Neural crest cell (in vitro differentiated cells): ENCODE data around the gene CLDN5. TPM values are rescaled to one million over a fixed set of nuclear protein-coding genes. Genes with fewer than 3 reads are reported as not detected.
A peak's percentile ranks its signal among the peaks of the same experiment; 100 is the strongest.
"Not testable (repeated sequence)": the region's sequence is repeated elsewhere in the genome, so short reads cannot be mapped to it uniquely, and the experiment has no call there.

Source experiments
- DNase-seq: peaks from one replicate; pipeline ENCODE4 v3.0.0; 2021; ENCODE audit warnings: low read depth, mixed read lengths, low spot score
- H3K27ac Mint-ChIP-seq: one replicate; pipeline ENCODE4 v1.8.0; 2021; ENCODE audit warnings: mild to moderate bottlenecking, mixed read lengths; ENCODE audit not compliant: unreplicated experiment
- H3K27me3 Mint-ChIP-seq: 2 replicates; pipeline ENCODE4 v1.8.0; 2021; ENCODE audit warnings: low read depth, mild to moderate bottlenecking, mixed read lengths
- H3K36me3 Mint-ChIP-seq: 2 replicates; pipeline ENCODE4 v1.8.0; 2021; ENCODE audit warnings: low read depth, mild to moderate bottlenecking, mixed read lengths
- H3K4me1 Mint-ChIP-seq: 2 replicates; pipeline ENCODE4 v1.8.0; 2021; ENCODE audit warnings: mixed read lengths
- H3K4me3 Mint-ChIP-seq: one replicate; pipeline ENCODE4 v1.8.0; 2021; ENCODE audit warnings: mild to moderate bottlenecking, mixed read lengths
- H3K9me3 Mint-ChIP-seq: 2 replicates; pipeline ENCODE4 v1.8.0; 2021; ENCODE audit warnings: mixed read lengths
- total RNA-seq: library from RNA; stranded (reverse); gene quantifications from 2 replicates; pipeline ENCODE4 v1.2.1, GENCODE V29; 2021
- TF ChIP-seq, protein P1 (sequence below): fragments of 200-600 bp; sonication (generic); conservative IDR thresholded peaks from 2 replicates; pipeline ENCODE4 v1.5.0; 2021; ENCODE audit warnings: antibody characterized with exemption, mild to moderate bottlenecking

Gene CLDN5
- total RNA-seq, 1 donor from 2014 or later, result 1.3 TPM

- Mint-ChIP-seq H3K4me3 (no peak overlapping the region), H3K9me3 (no peaks in the 10 kb centered on the region), H3K36me3 (no peaks in the 10 kb centered on the region), H3K4me1 (no peaks in the 10 kb centered on the region), H3K27me3 (no peaks in the 10 kb centered on the region), H3K27ac (no peak overlapping the region)
- TF ChIP-seq, protein P1, sequence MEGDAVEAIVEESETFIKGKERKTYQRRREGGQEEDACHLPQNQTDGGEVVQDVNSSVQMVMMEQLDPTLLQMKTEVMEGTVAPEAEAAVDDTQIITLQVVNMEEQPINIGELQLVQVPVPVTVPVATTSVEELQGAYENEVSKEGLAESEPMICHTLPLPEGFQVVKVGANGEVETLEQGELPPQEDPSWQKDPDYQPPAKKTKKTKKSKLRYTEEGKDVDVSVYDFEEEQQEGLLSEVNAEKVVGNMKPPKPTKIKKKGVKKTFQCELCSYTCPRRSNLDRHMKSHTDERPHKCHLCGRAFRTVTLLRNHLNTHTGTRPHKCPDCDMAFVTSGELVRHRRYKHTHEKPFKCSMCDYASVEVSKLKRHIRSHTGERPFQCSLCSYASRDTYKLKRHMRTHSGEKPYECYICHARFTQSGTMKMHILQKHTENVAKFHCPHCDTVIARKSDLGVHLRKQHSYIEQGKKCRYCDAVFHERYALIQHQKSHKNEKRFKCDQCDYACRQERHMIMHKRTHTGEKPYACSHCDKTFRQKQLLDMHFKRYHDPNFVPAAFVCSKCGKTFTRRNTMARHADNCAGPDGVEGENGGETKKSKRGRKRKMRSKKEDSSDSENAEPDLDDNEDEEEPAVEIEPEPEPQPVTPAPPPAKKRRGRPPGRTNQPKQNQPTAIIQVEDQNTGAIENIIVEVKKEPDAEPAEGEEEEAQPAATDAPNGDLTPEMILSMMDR, result no peak
- DNase-seq, result no peak
Observed at GRCh38 chr22:19553201-19553600, 29.0 kb upstream of the CLDN5 start.

- no peak overlapping the region for H3K27ac Mint-ChIP-seq
- H3K27me3 Mint-ChIP-seq, result no peaks in the 10 kb centered on the region
- H3K4me1 Mint-ChIP-seq, result no peaks in the 10 kb centered on the region
- no peaks in the 10 kb centered on the region for H3K36me3 Mint-ChIP-seq
- TF ChIP-seq, protein P1, result no peak
- H3K9me3 Mint-ChIP-seq, result no peaks in the 10 kb centered on the region
- DNase-seq, result no peak
- no peak overlapping the region for H3K4me3 Mint-ChIP-seq
Observed at GRCh38 chr22:19550382-19550781, 26.2 kb upstream of the CLDN5 start.

GRCh38 chr22:19549428-19549827 lies 25.2 kb upstream of the CLDN5 start:
- H3K27me3 Mint-ChIP-seq, result no peaks in the 10 kb centered on the region
- H3K9me3 Mint-ChIP-seq, result no peaks in the 10 kb centered on the region
- TF ChIP-seq, protein P1, result no peak
- no peak overlapping the region for H3K27ac Mint-ChIP-seq
- no peak for DNase-seq
- H3K4me1 Mint-ChIP-seq, result no peaks in the 10 kb centered on the region
- H3K4me3 Mint-ChIP-seq, result no peak overlapping the region
- H3K36me3 Mint-ChIP-seq, result no peaks in the 10 kb centered on the region

GRCh38 chr22:19548964-19549363 lies 24.8 kb upstream of the CLDN5 start:
- DNase-seq, result no peak
- H3K9me3 Mint-ChIP-seq, result no peaks in the 10 kb centered on the region
- no peaks in the 10 kb centered on the region for H3K4me1 Mint-ChIP-seq
- TF ChIP-seq, protein P1, result no peak
- H3K27me3 Mint-ChIP-seq, result no peaks in the 10 kb centered on the region
- H3K36me3 Mint-ChIP-seq, result no peaks in the 10 kb centered on the region
- H3K27ac Mint-ChIP-seq, result peak overlapping the region; percentile 47
- H3K4me3 Mint-ChIP-seq, result no peak overlapping the region

DNA sequence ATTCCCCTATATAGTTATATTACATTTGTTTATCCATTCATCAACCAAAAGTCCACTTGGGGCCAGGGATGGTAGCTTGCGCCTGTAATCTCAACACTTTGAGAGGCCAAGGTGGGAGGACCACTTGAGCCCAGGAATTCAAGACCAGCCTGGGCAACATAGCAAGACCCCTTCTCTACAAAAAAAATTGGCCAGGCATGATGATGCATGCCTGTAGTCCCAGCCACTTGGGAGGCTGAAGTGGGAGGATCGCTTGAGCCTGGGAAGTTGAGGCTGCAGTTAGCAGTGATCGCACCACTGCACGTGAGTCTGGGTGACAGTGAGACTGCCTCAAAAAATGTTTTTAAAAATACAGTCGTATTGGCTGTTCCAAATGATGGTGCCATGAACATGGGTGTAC lies 24.2 kb upstream of the CLDN5 start:
- H3K27ac Mint-ChIP-seq, H3K36me3 Mint-ChIP-seq: not testable (repeated sequence)

GRCh38 chr22:19547620-19548019 lies 23.4 kb upstream of the CLDN5 start:
- H3K27me3 Mint-ChIP-seq, result no peaks in the 10 kb centered on the region

More for the DNA sequence above, 24.2 kb upstream of the CLDN5 start:
- not testable (repeated sequence) for DNase-seq, H3K4me3 Mint-ChIP-seq, H3K4me1 Mint-ChIP-seq, H3K27me3 Mint-ChIP-seq, H3K9me3 Mint-ChIP-seq

More at GRCh38 chr22:19547620-19548019, 23.4 kb upstream of the CLDN5 start:
- no peak for DNase-seq
- no peaks in the 10 kb centered on the region for H3K9me3 Mint-ChIP-seq
- H3K27ac Mint-ChIP-seq, result no peak overlapping the region
- no peaks in the 10 kb centered on the region for H3K4me1 Mint-ChIP-seq
- TF ChIP-seq, protein P1, result no peak
- H3K36me3 Mint-ChIP-seq, result no peaks in the 10 kb centered on the region
- no peak overlapping the region for H3K4me3 Mint-ChIP-seq
